Transverse colon (tissue), 4 donors: ENCODE results near the gene CKLF. TPM values are rescaled to one million over a fixed set of nuclear protein-coding genes. Genes with fewer than 3 reads are reported as not detected.

Source experiments
- DNase-seq: peaks from one replicate; pipeline ENCODE4 v3.0.0-alpha.2; 2019
- H3K27ac ChIP-seq, 4 donors: fragments of 200-600 bp; sonication (generic); 2 replicates each; pipeline ENCODE4 v1.5.1; 2016 to 2018; ENCODE audit warnings: inconsistent platforms in 4 of 4
- H3K27me3 ChIP-seq: fragments of 200-600 bp; sonication (generic); 2 replicates; pipeline ENCODE4 v1.5.1; 2017; ENCODE audit warnings: inconsistent platforms
- H3K36me3 ChIP-seq, 4 donors: fragments of 200-600 bp; sonication (generic); 2 replicates each; pipeline ENCODE4 v1.5.1; 2017 to 2019; ENCODE audit warnings: inconsistent platforms in 4 of 4
- H3K4me1 ChIP-seq, 4 donors: fragments of 200-600 bp; sonication (generic); 2 replicates each; pipeline ENCODE4 v1.5.1; 2017 to 2020; ENCODE audit warnings: inconsistent platforms in 4 of 4
- H3K4me3 ChIP-seq, 4 donors: fragments of 200-600 bp; sonication (generic); 1 replicate in 1 of 4; 2 replicates in 3 of 4; pipeline versions ENCODE4 v1.5.1 to v1.6.1; 2017 to 2019; ENCODE audit warnings: inconsistent platforms in 4 of 4
- H3K9me3 ChIP-seq, 2 donors: fragments of 200-600 bp; sonication (generic); 2 replicates each; pipeline ENCODE4 v1.5.1; 2017 to 2019; ENCODE audit warnings: inconsistent platforms in 2 of 2
- CTCF ChIP-seq, 5 experiments: fragments of 200-600 bp in 3 of 5; fragments of 450-650 bp in 2 of 5; sonication (generic) in 3 of 5; IDR thresholded peaks; 1 replicate in 2 of 5; 2 replicates in 3 of 5; pipeline ENCODE4 v1.5.1; 2016 to 2017; ENCODE audit warnings: antibody characterized with exemption in 5 of 5, inconsistent platforms in 3 of 5, mild to moderate bottlenecking in 2 of 5, moderate library complexity in 1 of 5
- EP300 ChIP-seq: sonication (generic); formaldehyde crosslinking; IDR thresholded peaks from one replicate; pipeline ENCODE4 v1.6.1; 2017; ENCODE audit warnings: antibody characterized with exemption, low read depth
- POLR2A ChIP-seq: fragments of 450-650 bp; IDR thresholded peaks from one replicate; pipeline ENCODE4 v1.6.1; 2016; ENCODE audit warnings: antibody characterized with exemption, mild to moderate bottlenecking, moderate library complexity
- POLR2AphosphoS5 ChIP-seq, 3 donors: sonication (generic); formaldehyde crosslinking; IDR thresholded peaks; one replicate each; pipeline ENCODE4 v1.6.1; 2016; ENCODE audit warnings: antibody characterized with exemption in 3 of 3
- WGBS, 2 donors: methylation state at CpG; one replicate each; pipeline ENCODE4 v1.1.5; 2018; ENCODE audit warnings: low coverage in 1 of 2; 5-methylcytosine and 5-hydroxymethylcytosine counted together
- in situ Hi-C, 4 donors: fragments of 200-750 bp; cut with MboI; loops; one replicate each; pipeline versions ENCODE4 v1.15.0 to v1.15.1; 2017; ENCODE audit warnings: low sequenced_read_pairs in 3 of 4, low pct_ligation_motif_present in 1 of 4, low pct_unique_long_range_greater_than_20kb in 1 of 4
- intact Hi-C: fragments of 100-400 bp; cut with DNase I; formaldehyde crosslinking; loops from one replicate; pipeline ENCODE4 v1.15.1; 2023; ENCODE audit warnings: low total_unique reads
- total RNA-seq, 4 donors: library from RNA; depleted of rRNA; stranded (reverse); fragments of >200 nt; gene quantifications; one replicate each; pipeline ENCODE4 v1.1.0, GENCODE V29; 2016

The CKLF gene
- total RNA-seq, 4 donors from 2014 or later = 25.3 to 108 (median 39.1) TPM

GRCh38 chr16:66560107-66560506, 7.7 kb downstream of the CKLF start:
- in situ Hi-C loops = no loop called here
- Histone ChIP-seq H3K27me3 (no peaks in the 10 kb centered on the region), H3K36me3 (peaks cover 0 to 14% (median 0%) of the 10 kb centered on the region in 4 donors), H3K27ac (no peak overlapping the region), H3K4me3 (no peak overlapping the region), H3K4me1 (peaks cover 0 to 9% (median 2%) of the 10 kb centered on the region in 4 donors), H3K9me3 (no peaks in the 10 kb centered on the region)
- TF ChIP-seq POLR2AphosphoS5 (IDR thresholded peaks at IDR 0.05) = no peak
- no peak for TF ChIP-seq POLR2A
- TF ChIP-seq EP300 = no peak
- no peak for TF ChIP-seq CTCF (IDR thresholded peaks at IDR 0.05)
- DNase-seq = no peak
- intact Hi-C loops = no loop called here
- WGBS, 2 donors = 75 to 85% methylated on average over 1 of the region's 1 CpG

- H3K4me1 ChIP-seq = peaks cover 0 to 8% (median 2%) of the 10 kb centered on the region in 4 donors
- intact Hi-C loops = no loop called here
- DNase-seq = no peak
- H3K27me3 ChIP-seq = no peaks in the 10 kb centered on the region
- peaks cover 0 to 26% (median 3%) of the 10 kb centered on the region in 4 donors for H3K36me3 ChIP-seq
- in situ Hi-C loops = no loop called here
- no peak overlapping the region for H3K4me3 ChIP-seq
- H3K9me3 ChIP-seq = no peaks in the 10 kb centered on the region
- TF ChIP-seq POLR2A (no peak), POLR2AphosphoS5 (IDR thresholded peaks at IDR 0.05) (no peak), CTCF (IDR thresholded peaks at IDR 0.05) (no peak), EP300 (no peak)
- H3K27ac ChIP-seq = no peak overlapping the region
- WGBS, 2 donors = 87 to 90% methylated on average over 3 of the region's 3 CpGs
Measured at GRCh38 chr16:66561381-66562080, 9.2 kb downstream of the CKLF start.

GRCh38 chr16:66562409-66562808, 10.0 kb downstream of the CKLF start:
- no peaks in the 10 kb centered on the region for H3K27me3 ChIP-seq
- intact Hi-C loops = no loop called here
- H3K36me3 ChIP-seq = peaks cover 0 to 30% (median 5%) of the 10 kb centered on the region in 4 donors
- no peaks in the 10 kb centered on the region for H3K9me3 ChIP-seq
- H3K27ac ChIP-seq = no peak overlapping the region
- H3K4me1 ChIP-seq = peaks cover 0 to 2% (median under 1%) of the 10 kb centered on the region in 4 donors
- DNase-seq = no peak
- in situ Hi-C loops = no loop called here
- TF ChIP-seq POLR2A = no peak
- TF ChIP-seq CTCF (IDR thresholded peaks at IDR 0.05) = no peak
- TF ChIP-seq POLR2AphosphoS5 (IDR thresholded peaks at IDR 0.05) = no peak
- TF ChIP-seq EP300 = no peak
- no peak overlapping the region for H3K4me3 ChIP-seq
- 87 to 93% methylated on average over 1 of the region's 1 CpG for WGBS, 2 donors

- Histone ChIP-seq H3K36me3 (peaks cover 0 to 32% (median 5%) of the 10 kb centered on the region in 4 donors), H3K27ac (no peak overlapping the region), H3K4me1 (no peaks in the 10 kb centered on the region), H3K9me3 (no peaks in the 10 kb centered on the region), H3K4me3 (no peak overlapping the region), H3K27me3 (no peaks in the 10 kb centered on the region)
- intact Hi-C loops (no loop called here), in situ Hi-C loops (no loop called here)
- TF ChIP-seq POLR2AphosphoS5 (IDR thresholded peaks at IDR 0.05) (no peak), POLR2A (no peak), CTCF (IDR thresholded peaks at IDR 0.05) (no peak), EP300 (no peak)
- no peak for DNase-seq
- WGBS, 2 donors = 86 to 92% methylated on average over 2 of the region's 2 CpGs
Measured at GRCh38 chr16:66562986-66563385, 10.6 kb downstream of the CKLF start.
